Endodermal cell (in vitro differentiated cells): Measurements from ENCODE around the gene HOXD4. TPM values are rescaled to one million over a fixed set of nuclear protein-coding genes. Genes with fewer than 3 reads are reported as not detected.
A peak's percentile ranks its signal among the peaks of the same experiment; 100 is the strongest.

ENCODE experiments used
- DNase-seq: peaks from one replicate; pipeline ENCODE4 v3.0.0-alpha.2; 2017
- H3K27ac ChIP-seq: 2 replicates; pipeline ENCODE4 v1.5.1; 2013; ENCODE audit warnings: mild to moderate bottlenecking, low read depth, low read length, moderate library complexity
- H3K27me3 ChIP-seq: 2 replicates; pipeline ENCODE4 v1.6.1; 2013; ENCODE audit warnings: mild to moderate bottlenecking, low read length, moderate library complexity; ENCODE audit not compliant: insufficient read depth, control insufficient read depth, poor library complexity, severe bottlenecking
- H3K36me3 ChIP-seq: 2 replicates; pipeline ENCODE4 v1.7.0; 2013; ENCODE audit warnings: mild to moderate bottlenecking, low read length, moderate library complexity; ENCODE audit not compliant: control insufficient read depth, insufficient read depth
- H3K4me1 ChIP-seq: one replicate; pipeline ENCODE4 v1.7.0; 2013; ENCODE audit warnings: low read length; ENCODE audit not compliant: control insufficient read depth, insufficient read depth
- H3K4me3 ChIP-seq: 2 replicates; pipeline ENCODE4 v1.5.1; 2013; ENCODE audit warnings: mild to moderate bottlenecking, low read length, moderate library complexity
- H3K9ac ChIP-seq: 2 replicates; pipeline ENCODE4 v1.6.1; 2013; ENCODE audit warnings: mild to moderate bottlenecking, low read length, moderate library complexity; ENCODE audit not compliant: poor library complexity, severe bottlenecking; ENCODE audit errors: extremely low read depth
- H3K9me3 ChIP-seq: 2 replicates; pipeline ENCODE4 v1.6.1; 2013; ENCODE audit warnings: mild to moderate bottlenecking, low read length, moderate library complexity; ENCODE audit not compliant: control insufficient read depth
- H3K27ac Mint-ChIP-seq: 2 replicates; pipeline ENCODE4 v1.8.0; 2020; ENCODE audit warnings: mixed read lengths
- H3K27me3 Mint-ChIP-seq: 2 replicates; pipeline ENCODE4 v1.8.0; 2021; ENCODE audit warnings: mild to moderate bottlenecking, mixed read lengths; ENCODE audit not compliant: insufficient read depth
- H3K36me3 Mint-ChIP-seq: 2 replicates; pipeline ENCODE4 v1.8.0; 2020; ENCODE audit warnings: low read depth, mixed read lengths
- H3K4me1 Mint-ChIP-seq: 2 replicates; pipeline ENCODE4 v1.8.0; 2020; ENCODE audit warnings: mixed read lengths
- H3K4me3 Mint-ChIP-seq: 2 replicates; pipeline ENCODE4 v1.8.0; 2020; ENCODE audit warnings: mild to moderate bottlenecking, moderate library complexity, mixed read lengths
- H3K9me3 Mint-ChIP-seq: 2 replicates; pipeline ENCODE4 v1.8.0; 2020; ENCODE audit warnings: mild to moderate bottlenecking, mixed read lengths
- CTCF ChIP-seq: fragments of 200-600 bp; sonication (generic); conservative IDR thresholded peaks from 2 replicates; pipeline ENCODE4 v1.5.0; 2021; ENCODE audit warnings: antibody characterized with exemption, mild to moderate bottlenecking
- WGBS, 2 experiments: methylation state at CpG; one replicate each; pipeline versions ENCODE4 v1.1.5 to v1.1.7; 2013; ENCODE audit warnings: missing lambda C conversion rate in 2 of 2, mixed read lengths in 1 of 2; ENCODE audit not compliant: insufficient coverage in 1 of 2, insufficient read length in 1 of 2; 5-methylcytosine and 5-hydroxymethylcytosine counted together
- total RNA-seq, 2 donors: library from RNA; stranded (reverse); fragmentation: NEBNext Ultra II Directional in 1 of 2; extraction: Animal tissue kit (Norgen Biotek cat#: 25700) in 1 of 2; gene quantifications; 2 replicates in 1 of 2; 3 replicates in 1 of 2; pipeline ENCODE4 v1.2.1, GENCODE V29; 2021

Gene HOXD4
- total RNA-seq, 2 donors from 2014 or later = not detected

- Mint-ChIP-seq H3K9me3 (no peaks in the 10 kb centered on the region), H3K4me3 (no peak overlapping the region), H3K4me1 (peaks cover 12% of the 10 kb centered on the region), H3K27me3 (peaks cover 97% of the 10 kb centered on the region), H3K36me3 (no peaks in the 10 kb centered on the region), H3K27ac (no peak overlapping the region)
- no peak for TF ChIP-seq CTCF
- H3K9me3 ChIP-seq = no peaks in the 10 kb centered on the region
- 75% methylated on average over 2 of the region's 2 CpGs; no CpG with 5 or more reads in 1 of the 2 experiments for WGBS, 2 experiments
- peaks cover 100% of the 10 kb centered on the region for H3K27me3 ChIP-seq
- no peak overlapping the region for H3K27ac ChIP-seq
- H3K4me1 ChIP-seq = no peaks in the 10 kb centered on the region
- H3K36me3 ChIP-seq = no peaks in the 10 kb centered on the region
- no peak overlapping the region for H3K4me3 ChIP-seq
- peak; percentile 43 for DNase-seq
- no peak overlapping the region for H3K9ac ChIP-seq
These were observed 33.4 kb downstream of the HOXD4 start for GRCh38 chr2:176184749-176185148.

GRCh38 chr2:176186024-176186423 is 34.7 kb downstream of the HOXD4 start:
- Mint-ChIP-seq H3K9me3 (no peaks in the 10 kb centered on the region), H3K4me3 (no peak overlapping the region), H3K4me1 (peaks cover 17% of the 10 kb centered on the region), H3K36me3 (no peaks in the 10 kb centered on the region), H3K27ac (no peak overlapping the region), H3K27me3 (peaks cover 96% of the 10 kb centered on the region)
- no peaks in the 10 kb centered on the region for H3K4me1 ChIP-seq
- WGBS, 2 experiments = 81 to 100% methylated on average over 1 to 2 of the region's 2 CpGs
- TF ChIP-seq CTCF = no peak
- H3K27ac ChIP-seq = no peak overlapping the region
- H3K9me3 ChIP-seq = no peaks in the 10 kb centered on the region
- no peak overlapping the region for H3K9ac ChIP-seq
- H3K4me3 ChIP-seq = no peak overlapping the region
- H3K36me3 ChIP-seq = no peaks in the 10 kb centered on the region
- DNase-seq = peak; percentile 32
- peaks cover 100% of the 10 kb centered on the region for H3K27me3 ChIP-seq

GRCh38 chr2:176187200-176187898 is 36.0 kb downstream of the HOXD4 start:
- H3K27me3 ChIP-seq = peaks cover 100% of the 10 kb centered on the region
- peaks cover 10% of the 10 kb centered on the region for H3K4me1 ChIP-seq
- H3K9me3 ChIP-seq = no peaks in the 10 kb centered on the region
- H3K4me3 ChIP-seq = peak overlapping the region; percentile 67
- H3K27ac ChIP-seq = no peak overlapping the region
- no peak overlapping the region for H3K9ac ChIP-seq
- peak overlapping the region; percentile 48 for H3K4me3 Mint-ChIP-seq
- 7 to 11% methylated on average over 7 to 13 of the region's 13 CpGs for WGBS, 2 experiments
- TF ChIP-seq CTCF = no peak
- H3K36me3 ChIP-seq = no peaks in the 10 kb centered on the region
- no peaks in the 10 kb centered on the region for H3K36me3 Mint-ChIP-seq
- H3K27ac Mint-ChIP-seq = no peak overlapping the region
- H3K9me3 Mint-ChIP-seq = no peaks in the 10 kb centered on the region
- DNase-seq = peak; percentile 74
- H3K27me3 Mint-ChIP-seq = peaks cover 91% of the 10 kb centered on the region
- H3K4me1 Mint-ChIP-seq = peaks cover 28% of the 10 kb centered on the region
